Parathyroid adenoma (tissue), 2 donors: ENCODE results near the gene TRUB2.

Source experiments
- H2AFZ ChIP-seq: fragments of 300-600 bp; sonication (generic); one replicate; pipeline ENCODE4 v1.7.0; 2017; ENCODE audit warnings: antibody characterized with exemption, mild to moderate bottlenecking
- H3K27ac ChIP-seq: fragments of 300-600 bp; sonication (generic); one replicate; pipeline ENCODE4 v1.7.0; 2017
- H3K27me3 ChIP-seq: fragments of 300-600 bp; sonication (generic); one replicate; pipeline ENCODE4 v1.7.0; 2017; ENCODE audit warnings: low read length; ENCODE audit not compliant: control insufficient read depth, insufficient read depth
- H3K36me3 ChIP-seq: fragments of 300-600 bp; sonication (generic); one replicate; pipeline ENCODE4 v1.7.0; 2017; ENCODE audit warnings: low read length; ENCODE audit not compliant: control insufficient read depth, insufficient read depth
- H3K4me1 ChIP-seq: fragments of 300-600 bp; sonication (generic); one replicate; pipeline ENCODE4 v1.7.0; 2017; ENCODE audit warnings: control low read depth
- H3K4me2 ChIP-seq: fragments of 300-600 bp; sonication (generic); one replicate; pipeline ENCODE4 v1.7.0; 2017; ENCODE audit warnings: low read length
- H3K4me3 ChIP-seq: fragments of 300-600 bp; sonication (generic); one replicate; pipeline ENCODE4 v1.7.0; 2017; ENCODE audit warnings: low read depth, low read length
- H3K79me2 ChIP-seq: fragments of 300-600 bp; sonication (generic); one replicate; pipeline ENCODE4 v1.7.0; 2017; ENCODE audit warnings: control low read depth
- H3K9ac ChIP-seq: fragments of 300-600 bp; sonication (generic); one replicate; pipeline ENCODE4 v1.7.0; 2017; ENCODE audit warnings: mild to moderate bottlenecking
- H3K9me3 ChIP-seq: fragments of 300-600 bp; sonication (generic); one replicate; pipeline ENCODE4 v1.7.0; 2017; ENCODE audit warnings: low read length; ENCODE audit not compliant: control insufficient read depth
- TF ChIP-seq, protein P1 (sequence below): fragments of 300-600 bp; sonication (generic); IDR thresholded peaks from one replicate; pipeline ENCODE4 v1.7.0; 2017; ENCODE audit warnings: antibody characterized with exemption, mild to moderate bottlenecking
- donor health status: primary hyperparathyroidism.

TRUB2 gene

DNA sequence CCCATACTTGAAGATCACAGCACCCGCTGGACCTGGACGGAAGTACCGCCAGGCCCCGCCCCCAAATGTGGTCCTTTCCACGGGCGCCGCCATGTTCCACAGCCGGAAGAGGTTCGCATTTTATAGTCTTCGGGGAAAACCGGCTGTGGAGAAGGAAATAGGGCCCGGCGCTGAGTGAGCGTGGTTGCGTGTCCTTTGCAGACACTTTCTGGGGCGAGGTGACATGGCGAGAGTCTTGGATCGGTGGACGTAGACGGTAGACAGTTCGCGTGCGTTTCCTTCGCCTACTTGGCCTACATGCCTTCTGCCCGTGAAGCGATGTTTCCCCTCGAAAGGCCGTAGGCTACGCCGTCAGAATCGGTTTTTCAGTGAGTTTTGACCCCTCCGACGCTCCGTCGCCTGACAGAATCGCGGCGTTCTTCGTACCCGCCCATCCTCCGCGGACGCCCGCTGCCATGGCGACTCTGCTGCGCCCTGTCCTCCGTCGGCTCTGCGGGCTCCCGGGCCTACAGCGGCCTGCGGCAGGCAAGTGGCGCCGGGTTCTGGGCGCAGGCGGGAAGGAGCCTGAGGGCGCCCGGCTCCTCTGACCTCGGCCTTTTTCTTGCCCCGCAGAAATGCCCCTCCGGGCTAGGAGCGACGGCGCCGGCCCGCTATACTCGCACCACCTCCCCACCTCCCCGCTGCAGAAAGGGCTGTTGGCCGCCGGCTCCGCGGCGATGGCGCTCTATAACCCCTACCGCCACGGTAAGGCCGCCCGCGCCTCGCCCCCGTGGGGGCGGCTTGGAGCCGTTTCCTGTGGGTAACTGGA lies at the start of gene TRUB2, which contains the start of gene COQ4:
Gene TRUB2, minus strand, starts transcription at position 44 of the 808 bp plus-strand sequence. Its CDS starts 39 bp downstream, at position 5.
Gene COQ4, plus strand, starts transcription at position 436 of the 808 bp plus-strand sequence. Its CDS starts 20 bp downstream, at position 456.
- Histone ChIP-seq H3K27me3 (no peaks in the 10 kb centered on the region), H3K9me3 (no peaks in the 10 kb centered on the region), H3K9ac (no peak within 1 kb of the TSS), H3K36me3 (no peaks in the 10 kb centered on the region), H3K4me1 (peaks cover 2% of the 10 kb centered on the region), H3K79me2 (peaks cover 8% of the 10 kb centered on the region), H2AFZ (peak within 1 kb of the TSS; percentile 57), H3K4me3 (peak within 1 kb of the TSS; percentile 98), H3K27ac (peak within 1 kb of the TSS; percentile 90), H3K4me2 (peak within 1 kb of the TSS; percentile 75)
- TF ChIP-seq, protein P1, sequence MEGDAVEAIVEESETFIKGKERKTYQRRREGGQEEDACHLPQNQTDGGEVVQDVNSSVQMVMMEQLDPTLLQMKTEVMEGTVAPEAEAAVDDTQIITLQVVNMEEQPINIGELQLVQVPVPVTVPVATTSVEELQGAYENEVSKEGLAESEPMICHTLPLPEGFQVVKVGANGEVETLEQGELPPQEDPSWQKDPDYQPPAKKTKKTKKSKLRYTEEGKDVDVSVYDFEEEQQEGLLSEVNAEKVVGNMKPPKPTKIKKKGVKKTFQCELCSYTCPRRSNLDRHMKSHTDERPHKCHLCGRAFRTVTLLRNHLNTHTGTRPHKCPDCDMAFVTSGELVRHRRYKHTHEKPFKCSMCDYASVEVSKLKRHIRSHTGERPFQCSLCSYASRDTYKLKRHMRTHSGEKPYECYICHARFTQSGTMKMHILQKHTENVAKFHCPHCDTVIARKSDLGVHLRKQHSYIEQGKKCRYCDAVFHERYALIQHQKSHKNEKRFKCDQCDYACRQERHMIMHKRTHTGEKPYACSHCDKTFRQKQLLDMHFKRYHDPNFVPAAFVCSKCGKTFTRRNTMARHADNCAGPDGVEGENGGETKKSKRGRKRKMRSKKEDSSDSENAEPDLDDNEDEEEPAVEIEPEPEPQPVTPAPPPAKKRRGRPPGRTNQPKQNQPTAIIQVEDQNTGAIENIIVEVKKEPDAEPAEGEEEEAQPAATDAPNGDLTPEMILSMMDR: no peak

GRCh38 chr9:128371630-128372117 lies 49.4 kb upstream of the TRUB2 start:
- TF ChIP-seq, protein P1: no peak
- H3K4me1 ChIP-seq: peaks cover 3% of the 10 kb centered on the region
- H3K79me2 ChIP-seq: peaks cover 10% of the 10 kb centered on the region
- H3K27me3 ChIP-seq: no peaks in the 10 kb centered on the region
- H3K4me2 ChIP-seq: peak overlapping the region; percentile 75
- H3K9me3 ChIP-seq: no peaks in the 10 kb centered on the region
- no peak overlapping the region for H3K9ac ChIP-seq
- peak overlapping the region; percentile 89 for H3K4me3 ChIP-seq
- H3K27ac ChIP-seq: peak overlapping the region; percentile 81
- H2AFZ ChIP-seq: peak overlapping the region; percentile 89
- no peaks in the 10 kb centered on the region for H3K36me3 ChIP-seq

- H3K4me3 ChIP-seq: peak within 1 kb of the TSS; percentile 89
- peak within 1 kb of the TSS; percentile 67 for H3K9ac ChIP-seq
- peak within 1 kb of the TSS; percentile 75 for H3K4me2 ChIP-seq
- peaks cover 7% of the 10 kb centered on the region for H3K79me2 ChIP-seq
- H2AFZ ChIP-seq: peak within 1 kb of the TSS; percentile 89
- no peaks in the 10 kb centered on the region for H3K27me3 ChIP-seq
- TF ChIP-seq, protein P1: no peak
- no peaks in the 10 kb centered on the region for H3K36me3 ChIP-seq
- peaks cover 3% of the 10 kb centered on the region for H3K4me1 ChIP-seq
- H3K27ac ChIP-seq: peak within 1 kb of the TSS; percentile 81
- H3K9me3 ChIP-seq: no peaks in the 10 kb centered on the region
Measured at GRCh38 chr9:128370752-128371629, 48.7 kb upstream of the TRUB2 start, which contains the start of gene URM1. Gene URM1, plus strand, starts transcription at chr9:128371374. Its CDS starts 7 bp downstream, at chr9:128371381.

DNA sequence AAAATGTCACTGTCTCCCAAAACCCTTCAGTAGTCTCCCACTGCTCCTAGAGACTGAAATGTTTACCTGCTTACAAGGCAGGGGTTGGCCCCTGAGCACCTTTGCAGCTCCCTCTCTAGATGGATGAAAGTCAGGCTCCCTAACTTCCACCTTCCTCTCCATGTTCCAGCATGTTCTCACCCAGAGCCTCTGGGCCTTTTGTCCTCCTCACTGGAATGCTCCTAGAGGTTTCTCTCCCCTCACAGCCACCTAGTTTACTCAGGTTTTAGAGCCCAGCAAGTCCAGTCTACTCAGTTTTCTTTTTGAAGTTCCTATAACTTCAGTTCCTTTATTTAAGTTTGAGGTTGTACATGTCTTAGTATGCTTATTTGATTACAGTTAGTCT lies 48.1 kb upstream of the TRUB2 start:
- no peaks in the 10 kb centered on the region for H3K36me3 ChIP-seq
- no peaks in the 10 kb centered on the region for H3K9me3 ChIP-seq
- peaks cover 5% of the 10 kb centered on the region for H3K79me2 ChIP-seq
- no peaks in the 10 kb centered on the region for H3K27me3 ChIP-seq
- peak overlapping the region; percentile 75 for H3K4me2 ChIP-seq
- H3K4me3 ChIP-seq: peak overlapping the region; percentile 89
- TF ChIP-seq, protein P1: no peak
- peak overlapping the region; percentile 89 for H2AFZ ChIP-seq
- H3K9ac ChIP-seq: no peak overlapping the region
- H3K4me1 ChIP-seq: peaks cover 3% of the 10 kb centered on the region
- peak overlapping the region; percentile 81 for H3K27ac ChIP-seq
